Adrenal gland (tissue), 12 donors: ENCODE data around the gene NLRC3. TPM values are rescaled to one million over a fixed set of nuclear protein-coding genes. Genes with fewer than 3 reads are reported as not detected.
"Not testable (repeated sequence)": the region's sequence is repeated elsewhere in the genome, so short reads cannot be mapped to it uniquely, and the experiment has no call there.

Experiments used
- DNase-seq, 7 donors: peaks; one replicate each; pipeline ENCODE4 v3.0.0-alpha.2; 2019 to 2020
- H3K27ac ChIP-seq, 5 donors: fragments of 200-600 bp; sonication (generic) in 4 of 5; 1 replicate in 3 of 5; 2 replicates in 2 of 5; pipeline versions ENCODE4 v1.5.1 to v1.8.0; 2016 to 2020; ENCODE audit warnings: mild to moderate bottlenecking in 1 of 5
- H3K27me3 ChIP-seq: fragments of 200-600 bp; 2 replicates; pipeline ENCODE4 v1.8.0; 2021
- H3K36me3 ChIP-seq, 2 donors: fragments of 200-600 bp; replicated peaks in 1 of 2; 1 replicate in 1 of 2; 2 replicates in 1 of 2; pipeline versions ENCODE4 v1.5.1 to v1.8.0; 2018 to 2022
- H3K4me1 ChIP-seq, 2 donors: fragments of 200-600 bp; replicated peaks in 1 of 2; 1 replicate in 1 of 2; 2 replicates in 1 of 2; pipeline versions ENCODE4 v1.5.1 to v1.8.0; 2018 to 2021
- H3K4me3 ChIP-seq, 4 donors: fragments of 200-600 bp; sonication (generic) in 3 of 4; one replicate each; pipeline ENCODE4 v1.5.1; 2016 to 2018
- H3K9me3 ChIP-seq, 3 donors: fragments of 200-600 bp; sonication (generic) in 1 of 3; replicated peaks in 1 of 3; 1 replicate in 2 of 3; 2 replicates in 1 of 3; pipeline versions ENCODE4 v1.5.1 to v1.8.0; 2016 to 2021
- CTCF ChIP-seq, 6 experiments: fragments of 450-650 bp in 4 of 6; fragments of 200-600 bp in 2 of 6; sonication (generic) in 1 of 6; IDR thresholded peaks; 1 replicate in 5 of 6; 2 replicates in 1 of 6; pipeline versions ENCODE4 v1.5.1 to v1.8.0; 2016 to 2021; ENCODE audit warnings: antibody characterized with exemption in 6 of 6, mild to moderate bottlenecking in 2 of 6, moderate library complexity in 1 of 6
- POLR2A ChIP-seq, 2 donors: fragments of 450-650 bp; IDR thresholded peaks; one replicate each; pipeline ENCODE4 v1.6.1; 2017; ENCODE audit warnings: antibody characterized with exemption in 2 of 2, mild to moderate bottlenecking in 2 of 2, moderate library complexity in 1 of 2
- WGBS, 4 donors: extraction: QIAGEN DNeasy Blood & Tissue Kit in 2 of 4; methylation state at CpG; one replicate each; pipeline versions ENCODE4 v1.1.5 to v1.1.7; 2013 to 2017; 5-methylcytosine and 5-hydroxymethylcytosine counted together
- intact Hi-C, 2 donors: fragments of 100-400 bp; cut with DNase I; formaldehyde crosslinking; loops; one replicate each; pipeline versions ENCODE4 v1.14.1 to v1.15.0; 2022 to 2023
- polyA plus RNA-seq, 3 donors: library from polyadenylated mRNA; stranded (reverse); fragments of 200-250 nt in 2 of 3; fragments of 350-450 nt in 1 of 3; fragmentation: Illumina TruSeq in 1 of 3; extraction: RNeasy Lipid Tissue Mini Kit (QIAGEN cat#74804) in 1 of 3; gene quantifications; one replicate each; pipeline ENCODE4 v1.2.3, GENCODE V29; 2013 to 2014
- total RNA-seq, 9 donors: library from RNA; depleted of rRNA in 4 of 9; stranded (reverse); fragments of >200 nt in 4 of 9; fragments of 120-200 nt in 1 of 9; fragmentation: NEBNext Ultra II Directional in 1 of 9; extraction: Animal tissue kit (Norgen Biotek cat#: 25700) in 1 of 9; gene quantifications; one replicate each; pipeline versions ENCODE4 v1.1.0 to v1.2.4, GENCODE V29; 2013 to 2023
- donor health status: healthy with polysubstance abuse.
- donor health status: Bipolar disorder and iron deficiency.
- donor health status: DM: yes; HTN: yes; CAD: no.
- donor health status: DM: no; HTN: no; CAD: no.
- donor health status: DM: no; HTN: no; CAD: no.
- donor health status: DM: yes; HTN: yes; CAD: no.

The NLRC3 gene
- total and polyA plus RNA-seq, 12 donors: 0.29 to 2.5 (median 1.5) TPM

GRCh38 chr16:3509470-3509928 is 67.7 kb downstream of the NLRC3 start:
- Histone ChIP-seq H3K9me3 (no peaks in the 10 kb centered on the region), H3K4me3 (no peak overlapping the region), H3K36me3 (peaks cover 0 to 74% of the 10 kb centered on the region in 2 donors), H3K27ac (no peak overlapping the region), H3K4me1 (no peaks in the 10 kb centered on the region), H3K27me3 (no peaks in the 10 kb centered on the region)
- TF ChIP-seq POLR2A (IDR thresholded peaks at IDR 0.05) (no peak), CTCF (IDR thresholded peaks at IDR 0.05) (no peak)
- DNase-seq: peak in 1 of 7 donors; percentile 16
- WGBS, 4 donors: 83 to 91% (median 85%) methylated on average over 13 of the region's 13 CpGs
- intact Hi-C loops: no loop called here

- intact Hi-C loops: no loop called here
Observed at GRCh38 chr16:3508736-3509135, 68.5 kb downstream of the NLRC3 start.

GRCh38 chr16:3503523-3503922 is 73.7 kb downstream of the NLRC3 start:
- H3K27me3 ChIP-seq: no peaks in the 10 kb centered on the region
- H3K9me3 ChIP-seq: no peaks in the 10 kb centered on the region
- no peak for TF ChIP-seq POLR2A (IDR thresholded peaks at IDR 0.05)
- no peak for TF ChIP-seq CTCF (IDR thresholded peaks at IDR 0.05)
- intact Hi-C loops: no loop called here
- DNase-seq: no peak
- WGBS, 4 donors: 78 to 88% (median 83%) methylated on average over 6 of the region's 6 CpGs
- H3K4me3 ChIP-seq: no peak overlapping the region
- peaks cover 0 to 22% of the 10 kb centered on the region in 2 donors for H3K36me3 ChIP-seq
- H3K27ac ChIP-seq: no peak overlapping the region
- peaks cover 15 to 19% of the 10 kb centered on the region in 2 donors for H3K4me1 ChIP-seq

More at GRCh38 chr16:3508736-3509135, 68.5 kb downstream of the NLRC3 start:
- Histone ChIP-seq H3K9me3 (no peaks in the 10 kb centered on the region), H3K4me1 (no peaks in the 10 kb centered on the region), H3K27ac (no peak overlapping the region), H3K27me3 (no peaks in the 10 kb centered on the region), H3K4me3 (no peak overlapping the region), H3K36me3 (peaks cover 0 to 66% of the 10 kb centered on the region in 2 donors)
- 91 to 96% (median 93%) methylated on average over 7 of the region's 7 CpGs for WGBS, 4 donors
- peak in 1 of 7 donors; percentile 2 for DNase-seq
- TF ChIP-seq CTCF (IDR thresholded peaks at IDR 0.05) (no peak), POLR2A (IDR thresholded peaks at IDR 0.05) (no peak)

- 81 to 86% (median 84%) methylated on average over 22 of the region's 22 CpGs for WGBS, 4 donors
- Histone ChIP-seq H3K36me3 (peaks cover 0 to 13% of the 10 kb centered on the region in 2 donors), H3K9me3 (no peaks in the 10 kb centered on the region), H3K4me3 (peak overlapping the region in 2 of 4 donors; percentile 79 to 85), H3K4me1 (peaks cover 15 to 19% of the 10 kb centered on the region in 2 donors), H3K27ac (no peak overlapping the region), H3K27me3 (no peaks in the 10 kb centered on the region)
- DNase-seq: no peak
- intact Hi-C loops: no loop called here
- TF ChIP-seq POLR2A (IDR thresholded peaks at IDR 0.05): no peak
- no peak for TF ChIP-seq CTCF (IDR thresholded peaks at IDR 0.05)
Observed at GRCh38 chr16:3501783-3502400, 75.3 kb downstream of the NLRC3 start.

GRCh38 chr16:3501412-3501761 is 75.8 kb downstream of the NLRC3 start:
- intact Hi-C loops: not testable (repeated sequence)
- H3K4me3 ChIP-seq: peak overlapping the region in 3 of 4 donors; percentile 9 to 85 (median 79)
- WGBS, 4 donors: 16 to 18% (median 17%) methylated on average over 22 to 24 of the region's 24 CpGs

More at GRCh38 chr16:3501412-3501761, 75.8 kb downstream of the NLRC3 start:
- H3K9me3 ChIP-seq, H3K27me3 ChIP-seq, DNase-seq: not testable (repeated sequence)
- Histone ChIP-seq H3K36me3 (peaks cover 0 to 12% of the 10 kb centered on the region in 2 donors), H3K4me1 (peaks cover 15 to 19% of the 10 kb centered on the region in 2 donors), H3K27ac (peak overlapping the region in 4 of 5 donors; percentile 42 to 81 (median 72))
